ENCODE measurements around the gene KRT38.

Gene KRT38

DNA sequence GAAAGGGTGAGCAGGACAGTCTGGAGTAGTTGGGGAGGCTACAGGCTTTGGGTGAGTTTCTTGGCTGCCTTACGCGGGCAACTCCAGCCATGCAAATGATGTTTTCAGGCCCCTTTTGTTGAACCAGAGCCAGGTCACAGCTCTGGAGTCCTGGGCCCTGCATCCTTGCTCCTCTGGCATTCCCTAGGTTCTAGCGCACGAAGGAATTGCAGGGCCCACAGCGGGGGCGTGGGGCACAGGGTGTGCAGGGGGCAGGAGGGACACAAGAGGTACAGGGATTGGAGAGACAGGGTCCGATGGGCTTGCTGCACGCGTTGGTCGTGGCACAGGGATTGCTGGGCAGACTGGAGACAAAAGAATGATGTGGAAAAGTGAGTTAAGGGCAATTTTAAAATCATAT lies 47.0 kb downstream of the KRT38 start:
- no peak for DNase-seq

DNA sequence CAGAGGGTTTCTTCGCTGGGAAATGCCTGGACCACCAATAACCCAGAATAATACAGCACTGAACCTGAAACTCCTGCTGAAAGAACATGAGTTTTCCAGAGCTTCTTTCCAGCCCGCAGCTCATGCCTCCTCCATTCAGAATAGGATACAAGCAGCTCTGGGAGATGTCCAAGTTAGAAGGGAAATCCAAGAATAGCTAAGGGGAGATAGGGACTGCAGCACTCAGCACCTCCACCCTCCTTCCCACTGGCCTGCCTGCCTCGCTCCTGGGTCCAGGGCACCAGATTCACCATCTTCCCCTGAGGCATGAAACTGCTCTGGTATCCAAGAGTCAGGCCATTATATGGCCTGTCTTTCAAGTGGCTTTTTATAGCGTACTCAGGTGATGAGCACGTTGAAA lies 47.5 kb downstream of the KRT38 start:
- no peak for DNase-seq

DNA sequence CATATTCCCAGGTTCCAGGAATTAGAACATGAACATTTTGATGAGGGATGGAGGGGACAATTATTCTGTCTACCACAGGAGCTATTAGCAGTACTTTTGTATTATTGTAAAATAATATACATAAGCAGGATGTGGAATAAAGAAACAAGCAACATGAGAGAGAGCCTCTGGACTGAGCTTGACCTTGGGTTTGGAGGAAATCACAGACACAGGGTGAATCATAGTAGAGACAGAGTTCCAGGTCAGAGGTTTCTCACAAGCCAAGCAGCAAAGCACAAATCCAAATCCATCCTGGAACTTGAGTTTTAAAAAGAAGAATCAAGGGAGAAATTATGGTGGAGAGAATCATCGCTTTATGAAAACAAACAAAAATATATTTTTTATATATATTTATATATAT lies 48.5 kb downstream of the KRT38 start:
- no peak for DNase-seq

DNA sequence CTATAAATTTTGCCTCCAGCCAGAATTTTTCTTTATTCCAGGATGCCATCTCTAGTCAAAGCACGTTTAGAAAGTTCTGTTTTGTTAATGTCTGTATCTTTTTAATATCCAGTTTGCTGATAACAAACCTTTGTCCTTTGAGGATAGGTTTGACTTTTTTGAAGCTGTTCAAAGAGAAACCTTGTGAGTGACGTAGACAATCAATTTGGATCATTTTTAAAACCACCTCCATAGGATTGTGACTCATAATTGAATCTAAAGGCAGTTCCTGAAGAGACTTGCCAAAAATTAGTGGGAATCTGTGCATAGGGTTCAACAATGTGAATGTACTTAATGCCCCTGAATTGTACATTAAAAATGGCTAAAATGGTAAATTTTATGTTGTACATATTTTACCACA lies 49.2 kb downstream of the KRT38 start:
- no peak for DNase-seq

DNA sequence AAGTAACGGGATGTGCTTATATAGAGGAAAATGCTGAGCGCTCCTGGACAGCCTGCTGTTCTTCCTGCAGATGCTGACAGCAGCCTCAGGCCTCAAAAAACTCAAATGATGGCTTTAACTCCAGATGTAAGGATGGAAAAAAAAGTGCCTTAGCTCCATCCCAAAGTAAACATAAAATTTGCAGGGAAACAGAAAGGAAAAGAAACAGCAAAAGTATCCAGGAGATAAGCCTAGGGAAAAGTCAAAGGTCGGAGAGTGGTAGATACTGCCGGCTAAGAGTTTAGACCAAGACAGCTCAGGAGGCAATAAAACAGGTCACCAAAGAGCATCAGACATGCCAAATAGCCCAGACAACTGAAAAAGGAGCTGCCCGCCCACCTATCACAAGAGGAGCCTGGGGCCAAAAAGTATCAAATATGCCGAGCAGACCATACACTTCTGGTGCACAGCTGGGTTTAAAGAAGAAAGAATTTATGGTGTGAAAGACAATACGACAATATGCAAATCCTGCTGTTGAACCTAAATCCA lies 50.3 kb downstream of the KRT38 start:
- no peak for DNase-seq

DNA sequence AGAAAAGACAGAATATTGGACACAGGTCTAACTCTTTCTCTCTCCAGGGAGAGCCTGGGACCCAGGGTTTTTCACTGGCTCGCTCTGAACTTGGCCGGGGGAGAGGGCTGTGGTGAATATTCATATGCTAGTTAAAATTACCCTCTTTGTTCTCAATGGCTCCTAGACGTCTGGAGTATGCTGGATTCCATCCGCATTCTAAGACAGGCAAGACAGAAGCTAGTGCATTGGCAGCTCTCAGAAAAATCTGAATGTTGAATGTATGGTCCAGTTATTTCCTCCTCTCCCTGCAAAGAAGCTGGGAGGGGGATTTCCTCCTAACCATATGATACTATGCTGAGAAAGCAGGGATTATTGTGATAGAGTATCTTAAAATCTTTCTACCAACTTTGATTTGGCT lies 53.1 kb downstream of the KRT38 start:
- DNase-seq, result no peak

DNA sequence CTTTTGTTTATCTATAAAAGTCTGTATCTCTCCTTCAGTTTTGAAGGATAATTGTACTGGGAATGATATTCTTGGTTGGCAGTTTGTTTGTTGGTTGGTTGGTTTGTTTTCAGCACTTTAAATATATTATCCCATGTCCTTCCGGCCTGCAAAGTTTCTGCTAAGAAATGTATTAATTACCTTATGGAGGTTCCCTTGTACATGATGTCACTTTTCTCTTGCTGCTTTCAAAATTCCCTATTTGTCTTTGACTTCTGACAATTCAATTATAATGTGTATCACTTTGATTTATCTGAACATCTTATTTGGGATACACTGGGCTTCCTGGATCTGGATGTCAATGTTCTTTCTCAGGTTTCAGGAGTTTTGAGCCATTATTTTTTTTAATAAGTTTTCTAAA lies 54.6 kb downstream of the KRT38 start:
- no peak for DNase-seq
